ENCODE measurements around the gene TIAM2. TPM values are rescaled to one million over a fixed set of nuclear protein-coding genes. Genes with fewer than 3 reads are reported as not detected.

TIAM2 gene
- total and polyA plus RNA-seq, 2 experiments from 2014 or later = 5.5 to 16.9 TPM

DNA sequence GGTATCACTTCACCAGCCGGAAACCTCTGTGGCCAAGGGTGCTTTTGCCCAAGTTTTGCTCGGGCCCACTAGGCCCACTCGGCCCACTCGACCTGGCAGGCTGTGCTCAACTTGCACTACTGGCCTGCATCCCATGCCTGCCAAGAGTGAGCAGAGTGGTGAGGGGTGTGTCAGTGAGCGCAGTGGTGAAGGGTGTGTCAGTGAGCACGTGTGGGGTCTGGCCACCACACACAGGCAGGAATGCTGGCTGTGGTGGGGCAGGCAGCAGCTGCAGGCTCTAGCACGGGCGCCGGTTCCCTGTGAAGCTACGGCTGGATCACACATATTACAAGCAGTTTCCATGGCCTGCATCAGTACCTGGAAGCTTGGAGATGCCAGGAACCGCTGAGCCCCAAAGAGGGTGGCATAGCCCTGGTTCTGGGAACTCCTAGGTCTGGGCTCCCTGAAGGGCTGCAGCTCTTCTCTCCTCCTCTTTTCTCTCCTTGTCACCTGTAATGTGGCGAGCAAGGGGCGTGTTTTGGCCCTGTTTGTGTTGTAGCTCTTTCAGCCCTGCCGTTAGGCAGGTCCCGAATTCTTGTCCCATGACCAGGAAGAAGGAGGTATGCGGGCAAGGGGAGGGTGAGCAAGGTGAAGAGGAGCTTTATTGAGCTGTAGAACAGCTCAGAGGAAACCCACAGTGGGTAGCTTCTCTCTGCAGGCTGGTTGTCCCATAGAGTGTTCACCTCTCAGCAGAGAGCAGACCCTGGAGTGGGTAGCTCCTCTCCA is 217.7 kb downstream of the TIAM2 start:
- H3K79me2 ChIP-seq = no peaks in the 10 kb centered on the region
- no peak for TF ChIP-seq EZH2phosphoT487 (IDR thresholded peaks at IDR 0.05; ENCODE audit: low read depth, severe bottlenecking, unreplicated experiment)
- TF ChIP-seq, protein P1, sequence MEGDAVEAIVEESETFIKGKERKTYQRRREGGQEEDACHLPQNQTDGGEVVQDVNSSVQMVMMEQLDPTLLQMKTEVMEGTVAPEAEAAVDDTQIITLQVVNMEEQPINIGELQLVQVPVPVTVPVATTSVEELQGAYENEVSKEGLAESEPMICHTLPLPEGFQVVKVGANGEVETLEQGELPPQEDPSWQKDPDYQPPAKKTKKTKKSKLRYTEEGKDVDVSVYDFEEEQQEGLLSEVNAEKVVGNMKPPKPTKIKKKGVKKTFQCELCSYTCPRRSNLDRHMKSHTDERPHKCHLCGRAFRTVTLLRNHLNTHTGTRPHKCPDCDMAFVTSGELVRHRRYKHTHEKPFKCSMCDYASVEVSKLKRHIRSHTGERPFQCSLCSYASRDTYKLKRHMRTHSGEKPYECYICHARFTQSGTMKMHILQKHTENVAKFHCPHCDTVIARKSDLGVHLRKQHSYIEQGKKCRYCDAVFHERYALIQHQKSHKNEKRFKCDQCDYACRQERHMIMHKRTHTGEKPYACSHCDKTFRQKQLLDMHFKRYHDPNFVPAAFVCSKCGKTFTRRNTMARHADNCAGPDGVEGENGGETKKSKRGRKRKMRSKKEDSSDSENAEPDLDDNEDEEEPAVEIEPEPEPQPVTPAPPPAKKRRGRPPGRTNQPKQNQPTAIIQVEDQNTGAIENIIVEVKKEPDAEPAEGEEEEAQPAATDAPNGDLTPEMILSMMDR (IDR thresholded peaks at IDR 0.05; ENCODE audit: poor library complexity) = no peak
- TF ChIP-seq EZH2 (IDR thresholded peaks at IDR 0.05; ENCODE audit: borderline replicate concordance) = no peak
- no peaks in the 10 kb centered on the region for H3K27me3 ChIP-seq
- no peaks in the 10 kb centered on the region for H3K36me3 ChIP-seq (replicated peaks; ENCODE audit: insufficient read depth, low read depth)
- WGBS (ENCODE audit: low lambda C conversion rate, missing lambda C conversion rate) = 85% methylated on average over 16 of the region's 16 CpGs
- no peak overlapping the region for H3K4me2 ChIP-seq
- DNase-seq (ENCODE audit: low spot score) = no peak
- no peak overlapping the region for H2AFZ ChIP-seq
- no peaks in the 10 kb centered on the region for H3K4me1 ChIP-seq (ENCODE audit: insufficient read depth)
- H3K9me3 ChIP-seq (ENCODE audit: low read depth) = no peaks in the 10 kb centered on the region
- no peak overlapping the region for H3K27ac ChIP-seq
- H3K9me2 ChIP-seq (replicated peaks; ENCODE audit: insufficient read depth) = no peaks in the 10 kb centered on the region
- H3K4me3 ChIP-seq = no peak overlapping the region
- H4K20me1 ChIP-seq (ENCODE audit: insufficient read depth, poor library complexity, severe bottlenecking) = no peaks in the 10 kb centered on the region

DNA sequence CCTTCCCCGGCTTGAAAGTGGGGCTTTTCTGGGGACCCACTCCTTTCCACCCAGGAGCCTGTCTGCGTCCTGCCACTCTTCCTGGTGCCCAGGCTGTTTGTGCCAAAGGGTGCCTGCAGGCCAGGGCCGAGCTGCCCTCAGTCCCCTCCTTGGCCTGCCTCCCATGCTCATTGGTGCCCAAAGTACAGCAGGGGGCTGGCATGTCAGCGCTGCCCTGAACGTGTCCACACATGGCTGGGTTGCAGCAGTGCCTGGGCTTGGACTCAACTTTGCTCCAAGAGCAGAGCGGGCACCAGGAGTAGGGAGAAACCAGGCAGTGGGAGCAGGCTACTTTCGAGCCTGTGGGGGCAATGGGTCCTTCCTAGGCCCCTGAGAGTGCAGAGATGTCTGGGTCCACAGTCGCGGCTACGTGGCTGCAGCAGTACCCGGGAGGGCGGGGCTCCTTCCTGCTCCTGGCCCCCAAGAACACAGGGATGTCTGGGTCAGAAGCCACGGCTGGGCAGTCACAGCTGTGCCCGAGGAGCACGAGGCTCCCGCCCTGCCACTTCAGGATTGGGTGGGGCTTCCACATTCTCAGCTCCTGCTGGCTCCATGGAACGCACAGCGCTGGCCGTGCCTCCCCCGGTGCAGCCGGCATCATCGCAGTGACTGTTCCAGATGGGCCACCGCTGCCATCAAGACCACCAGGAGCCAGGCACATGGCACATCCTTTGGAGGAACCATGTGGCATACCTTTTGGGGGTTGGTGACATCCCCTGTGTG is 218.7 kb downstream of the TIAM2 start:
- no peak for DNase-seq (ENCODE audit: low spot score)
- Histone ChIP-seq H3K36me3 (replicated peaks; ENCODE audit: insufficient read depth, low read depth) (no peaks in the 10 kb centered on the region), H3K4me3 (no peak overlapping the region), H3K27me3 (no peaks in the 10 kb centered on the region), H3K79me2 (no peaks in the 10 kb centered on the region), H3K4me1 (ENCODE audit: insufficient read depth) (no peaks in the 10 kb centered on the region), H2AFZ (no peak overlapping the region), H3K27ac (no peak overlapping the region), H4K20me1 (ENCODE audit: insufficient read depth, poor library complexity, severe bottlenecking) (no peaks in the 10 kb centered on the region), H3K9me3 (ENCODE audit: low read depth) (no peaks in the 10 kb centered on the region), H3K9me2 (replicated peaks; ENCODE audit: insufficient read depth) (no peaks in the 10 kb centered on the region), H3K4me2 (no peak overlapping the region)
- TF ChIP-seq EZH2 (IDR thresholded peaks at IDR 0.05; ENCODE audit: borderline replicate concordance) (no peak), EZH2phosphoT487 (IDR thresholded peaks at IDR 0.05; ENCODE audit: low read depth, severe bottlenecking, unreplicated experiment) (no peak)
- TF ChIP-seq, protein P1 (IDR thresholded peaks at IDR 0.05; ENCODE audit: poor library complexity) = no peak
- 95% methylated on average over 23 of the region's 23 CpGs for WGBS (ENCODE audit: low lambda C conversion rate, missing lambda C conversion rate)

DNA sequence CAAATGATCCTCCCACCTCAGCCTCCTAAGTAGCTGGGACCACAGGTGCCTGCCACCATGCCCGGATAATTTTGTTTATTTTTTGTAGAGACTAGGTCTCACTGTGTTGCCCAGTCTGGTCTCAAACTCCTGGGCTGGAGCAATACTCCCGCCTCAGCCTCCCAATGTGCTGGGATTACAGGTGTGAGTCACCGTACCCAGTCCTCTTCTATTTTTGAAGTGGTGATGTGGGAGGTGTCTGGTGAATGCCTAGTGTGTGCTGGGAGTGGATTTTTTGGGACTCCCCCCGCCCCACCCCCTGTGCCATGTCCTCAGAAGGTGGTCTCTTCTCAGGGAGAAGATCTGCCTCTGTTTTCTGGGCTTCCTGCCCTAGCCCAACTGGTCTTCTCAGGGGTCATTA is 220.8 kb downstream of the TIAM2 start:
- no peak for DNase-seq (ENCODE audit: low spot score)
- Histone ChIP-seq H3K9me3 (ENCODE audit: low read depth) (no peaks in the 10 kb centered on the region), H3K27me3 (no peaks in the 10 kb centered on the region), H3K9me2 (replicated peaks; ENCODE audit: insufficient read depth) (no peaks in the 10 kb centered on the region), H4K20me1 (ENCODE audit: insufficient read depth, poor library complexity, severe bottlenecking) (no peaks in the 10 kb centered on the region), H3K4me2 (no peak overlapping the region), H3K36me3 (replicated peaks; ENCODE audit: insufficient read depth, low read depth) (no peaks in the 10 kb centered on the region), H3K4me1 (ENCODE audit: insufficient read depth) (no peaks in the 10 kb centered on the region), H3K4me3 (no peak overlapping the region), H2AFZ (no peak overlapping the region), H3K27ac (no peak overlapping the region), H3K79me2 (no peaks in the 10 kb centered on the region)
- TF ChIP-seq EZH2phosphoT487 (IDR thresholded peaks at IDR 0.05; ENCODE audit: low read depth, severe bottlenecking, unreplicated experiment) (no peak), EZH2 (IDR thresholded peaks at IDR 0.05; ENCODE audit: borderline replicate concordance) (no peak)
- TF ChIP-seq, protein P1 (IDR thresholded peaks at IDR 0.05; ENCODE audit: poor library complexity) = no peak
- WGBS (ENCODE audit: low lambda C conversion rate, missing lambda C conversion rate) = 87% methylated on average over 4 of the region's 4 CpGs

All from hepatocyte (in vitro differentiated cells).